A549 (cell line): ENCODE results near the gene PAQR7. TPM values are rescaled to one million over a fixed set of nuclear protein-coding genes. Genes with fewer than 3 reads are reported as not detected.

ENCODE experiments used
- ATAC-seq, 2 experiments: fragments of 200-7000 bp in 1 of 2; fragments of >200 bp in 1 of 2; cut with Nextera tagmentation in 1 of 2; cut with Tn5 transposase in 1 of 2; 3 replicates each; pipeline versions ENCODE4 v1.8.0 to v1.9.1; 2018 to 2020; ENCODE audit warnings: mild to moderate bottlenecking in 1 of 2, moderate library complexity in 1 of 2
- CTCF ChIA-PET: fragments of 300-600 bp; sonication (Branson Sonifier 250); formaldehyde crosslinking; extraction: SDS; loops from one replicate; lab custom pipeline; 2021; ENCODE audit warnings: antibody characterized with exemption, inconsistent platforms; lab: Yijun Ruan, JAX
- POLR2A ChIA-PET: fragments of 350-600 bp; formaldehyde crosslinking; extraction: SDS; loops from one replicate; lab custom pipeline; 2021; ENCODE audit warnings: antibody characterized with exemption, inconsistent platforms; lab: Yijun Ruan, JAX
- DNase-seq, 2 experiments: peaks; one replicate each; pipeline versions ENCODE4 v3.0.0 to v3.0.0-alpha.2; 2011 to 2016; ENCODE audit warnings: low read depth in 1 of 2, low spot score in 1 of 2
- FAIRE-seq: peaks from 2 replicates; lab custom pipeline; 2011; peaks lifted over from hg19 to GRCh38; lab: Jason Lieb, UNC
- H3K27ac ChIP-seq, 2 experiments: fragments of >200 bp; sonication (Bioruptor Twin); formaldehyde crosslinking; 3 replicates each; pipeline ENCODE4 v1.5.1; 2016 to 2017
- H3K4me1 ChIP-seq: fragments of >200 bp; sonication (Bioruptor Twin); formaldehyde crosslinking; 3 replicates; pipeline ENCODE4 v1.6.1; 2016
- H3K4me2 ChIP-seq: fragments of >200 bp; sonication (Bioruptor Twin); formaldehyde crosslinking; 3 replicates; pipeline ENCODE4 v1.6.1; 2016
- H3K4me3 ChIP-seq: fragments of >200 bp; sonication (Bioruptor Twin); formaldehyde crosslinking; 3 replicates; pipeline ENCODE4 v1.5.1; 2016
- H3K9me3 ChIP-seq: fragments of >200 bp; sonication (Bioruptor Twin); formaldehyde crosslinking; 3 replicates; pipeline ENCODE4 v1.6.1; 2016
- BCL3 ChIP-seq: fragments of >200 bp; sonication (Bioruptor Twin); formaldehyde crosslinking; IDR thresholded peaks from 3 replicates; pipeline ENCODE4 v1.6.1; 2016
- CBX2 ChIP-seq: fragments of 200-600 bp; sonication (generic); IDR thresholded peaks from 2 replicates; pipeline ENCODE4 v1.6.1; 2016; ENCODE audit warnings: low read depth, mild to moderate bottlenecking, borderline replicate concordance
- EHF ChIP-seq: fragments of 250-450 bp; sonication (Bioruptor Pico); IDR thresholded peaks from 2 replicates; pipeline ENCODE4 v1.5.0; 2020; ENCODE audit warnings: mild to moderate bottlenecking
- ELK1 ChIP-seq: fragments of 150-350 bp; IDR thresholded peaks from 2 replicates; pipeline ENCODE4 v1.6.1; 2014; ENCODE audit warnings: low read depth, mild to moderate bottlenecking, low read length
- FOSB ChIP-seq: fragments of 250-450 bp; sonication (Bioruptor Pico); IDR thresholded peaks from 2 replicates; pipeline ENCODE4 v1.5.0; 2020; ENCODE audit warnings: mild to moderate bottlenecking, moderate library complexity
- HEYL ChIP-seq: fragments of 250-450 bp; sonication (Bioruptor Pico); IDR thresholded peaks from 2 replicates; pipeline ENCODE4 v1.8.0; 2021; ENCODE audit warnings: mild to moderate bottlenecking, moderate library complexity
- HOXA7 ChIP-seq: fragments of 250-450 bp; sonication (Bioruptor Pico); IDR thresholded peaks from 2 replicates; pipeline ENCODE4 v1.5.0; 2020; ENCODE audit warnings: mild to moderate bottlenecking, moderate library complexity
- JUN ChIP-seq, 2 experiments: fragments of >200 bp; sonication (Bioruptor Twin); formaldehyde crosslinking; IDR thresholded peaks; 2 replicates in 1 of 2; 3 replicates in 1 of 2; pipeline ENCODE4 v1.6.1; 2016 to 2017
- JUNB ChIP-seq: fragments of >200 bp; sonication (Bioruptor Twin); formaldehyde crosslinking; IDR thresholded peaks from 2 replicates; pipeline ENCODE4 v1.6.1; 2016
- MAFK ChIP-seq: fragments of 450-650 bp; IDR thresholded peaks from 2 replicates; pipeline ENCODE4 v1.6.1; 2014; ENCODE audit not compliant: partially characterized antibody
- MYC ChIP-seq: IDR thresholded peaks from 2 replicates; pipeline ENCODE4 v1.6.1; 2012; ENCODE audit warnings: mild to moderate bottlenecking, inconsistent platforms, low read length, improper control_type of control experiment, borderline replicate concordance
- NR3C1 ChIP-seq: fragments of >200 bp; sonication (Bioruptor Twin); formaldehyde crosslinking; IDR thresholded peaks from 3 replicates; pipeline ENCODE4 v1.6.1; 2017
- PHF8 ChIP-seq: fragments of 200-600 bp; sonication (generic); IDR thresholded peaks from 2 replicates; pipeline ENCODE4 v1.6.1; 2016; ENCODE audit warnings: low read depth, mild to moderate bottlenecking, antibody characterized with exemption, moderate library complexity, borderline replicate concordance
- RARB ChIP-seq: fragments of 250-450 bp; sonication (Bioruptor Pico); IDR thresholded peaks from 2 replicates; pipeline ENCODE4 v1.8.0; 2021; ENCODE audit warnings: mild to moderate bottlenecking, moderate library complexity
- REST ChIP-seq: fragments of 200-600 bp; sonication (generic); IDR thresholded peaks from 2 replicates; pipeline ENCODE4 v1.6.1; 2016; ENCODE audit warnings: antibody characterized with exemption, mild to moderate bottlenecking, moderate library complexity
- TFCP2L1 ChIP-seq: fragments of 250-450 bp; sonication (Bioruptor Pico); IDR thresholded peaks from 2 replicates; pipeline ENCODE4 v1.5.0; 2021; ENCODE audit warnings: mild to moderate bottlenecking
- USF2 ChIP-seq: fragments of 450-650 bp; IDR thresholded peaks from 2 replicates; pipeline ENCODE4 v1.6.1; 2014; ENCODE audit warnings: antibody characterized with exemption
- ZFP36 ChIP-seq: fragments of 450-650 bp; IDR thresholded peaks from 2 replicates; pipeline ENCODE4 v1.6.1; 2014; ENCODE audit warnings: borderline replicate concordance; ENCODE audit not compliant: partially characterized antibody
- ZSCAN20 ChIP-seq: fragments of 250-450 bp; sonication (Bioruptor Pico); IDR thresholded peaks from 2 replicates; pipeline ENCODE4 v1.8.0; 2022; ENCODE audit warnings: mild to moderate bottlenecking, moderate library complexity
- WGBS: methylation state at CpG from one replicate; pipeline ENCODE4 v1.1.6; 2017; ENCODE audit errors: missing lambda C conversion rate; 5-methylcytosine and 5-hydroxymethylcytosine counted together
- polyA plus RNA-seq, 4 experiments: library from polyadenylated mRNA; depleted of rRNA in 3 of 4; stranded (reverse); fragments of >200 nt; fragmentation: RNase III in 1 of 4; extraction: RNeasy Plus Mini Kit Qiagen cat#74134 plus additional on column Dnase treatment in 1 of 4; gene quantifications; 2 replicates in 3 of 4; 3 replicates in 1 of 4; pipeline ENCODE4 v1.2.3, GENCODE V29; 2011 to 2017

The PAQR7 gene
- polyA plus RNA-seq, 2 of the 4 experiments (the other 2 are of a cell fraction), result 2.3 to 6.0 TPM

GRCh38 chr1:25867210-25867991 lies 8.1 kb downstream of the PAQR7 start:
- peak overlapping the region; percentile 75 for H3K4me2 ChIP-seq
- WGBS, result 41% methylated on average over 8 of the region's 9 CpGs
- TF ChIP-seq PHF8, result no peak
- ChIA-PET CTCF (interaction anchor here (0.6 to 1.5 kb wide), 3 partner anchors 25 to 90 kb away, joined by 3 to 6 read pairs (median 4); no protein-coding TSS in a partner anchor), POLR2A (no interaction called here)
- DNase-seq, result peak in 1 of 2 experiments; percentile 37
- peak; percentile 33 to 54; a peak in 3 of 6 replicates for ATAC-seq
- no peak overlapping the region for H3K4me3 ChIP-seq
- peak overlapping the region; percentile 63 to 77 for H3K27ac ChIP-seq
- H3K4me1 ChIP-seq, result peaks cover 47% of the 10 kb centered on the region
- H3K9me3 ChIP-seq, result no peaks in the 10 kb centered on the region
- no peak for FAIRE-seq

- ATAC-seq (no peak), FAIRE-seq (no peak), DNase-seq (no peak)
- CTCF ChIA-PET, result no interaction called here
- Histone ChIP-seq H3K9me3 (no peaks in the 10 kb centered on the region), H3K4me1 (peaks cover 36% of the 10 kb centered on the region), H3K27ac (peak overlapping the region; percentile 36 to 56; a peak in 1 of 6 replicates), H3K4me3 (no peak overlapping the region), H3K4me2 (no peak overlapping the region)
- POLR2A ChIA-PET, result no interaction called here
- TF ChIP-seq CBX2, result no peak
- WGBS, result 88% methylated on average over 1 of the region's 1 CpG
Observed at GRCh38 chr1:25866288-25866687, 9.2 kb downstream of the PAQR7 start.

- TF ChIP-seq HOXA7 (no peak), ZSCAN20 (CRISPR knock-in tag) (no peak), EHF (CRISPR knock-in tag) (no peak), ELK1 (no peak), NR3C1 (no peak), MYC (no peak), TFCP2L1 (CRISPR knock-in tag) (no peak), JUNB (no peak), BCL3 (no peak), MAFK (no peak)
- H3K27ac ChIP-seq, result no peak overlapping the region
- WGBS, result 93% methylated on average over 3 of the region's 3 CpGs
- ChIA-PET POLR2A (no interaction called here), CTCF (interaction anchor here (1.3 kb wide), 1 partner anchor 11 kb away, joined by 4 read pairs; the partner anchor contains the start of gene PAQR7)
- no peaks in the 10 kb centered on the region for H3K9me3 ChIP-seq
- H3K4me3 ChIP-seq, result no peak overlapping the region
- FAIRE-seq, result no peak
- H3K4me2 ChIP-seq, result no peak overlapping the region
- no peak for DNase-seq
- no peak for ATAC-seq
- peaks cover 36% of the 10 kb centered on the region for H3K4me1 ChIP-seq
Observed at GRCh38 chr1:25864434-25864833, 11.1 kb downstream of the PAQR7 start.

GRCh38 chr1:25863486-25864262 lies 11.8 kb downstream of the PAQR7 start:
- no peak overlapping the region for H3K27ac ChIP-seq
- FAIRE-seq (no peak), ATAC-seq (no peak), DNase-seq (no peak)
- ChIA-PET CTCF (interaction anchor here (0.7 to 1.3 kb wide), 3 partner anchors 11 to 32 kb away, joined by 3 to 4 read pairs (median 4); partner anchors contain the start of gene PAQR7), POLR2A (no interaction called here)
- no peak overlapping the region for H3K4me3 ChIP-seq
- no peaks in the 10 kb centered on the region for H3K9me3 ChIP-seq
- no peak overlapping the region for H3K4me2 ChIP-seq
- whole genome bisulfite sequencing, result 92% methylated on average over 25 of the region's 25 CpGs
- peaks cover 36% of the 10 kb centered on the region for H3K4me1 ChIP-seq
- TF ChIP-seq USF2 (no peak), JUN (IDR thresholded peaks at IDR 0.05) (no peak), HEYL (no peak), ZFP36 (no peak), FOSB (CRISPR knock-in tag) (no peak), HOXA7 (no peak), REST (no peak), RARB (CRISPR knock-in tag) (no peak), BCL3 (no peak)
